HG03159 (cell line): ENCODE results near the gene NUMBL.
"Not testable (repeated sequence)": the region's sequence is repeated elsewhere in the genome, so short reads cannot be mapped to it uniquely, and the experiment has no call there.

Source experiments
- ATAC-seq: cut with Tn5 transposase; IDR thresholded peaks from one replicate; pipeline ENCODE4 v1.9.1; 2021; ENCODE audit warnings: mild to moderate bottlenecking, moderate library complexity; ENCODE audit not compliant: unreplicated experiment

NUMBL gene

GRCh38 chr19:40690050-40690692 lies at the start of gene NUMBL:
Gene NUMBL, minus strand, starts transcription at chr19:40690651. Its CDS starts 168 bp downstream, at chr19:40690483.
- no peak for ATAC-seq

GRCh38 chr19:40739030-40739839 lies 48.8 kb upstream of the NUMBL start:
- ATAC-seq = no peak

- ATAC-seq = no peak
Measured at GRCh38 chr19:40737102-40737644, 46.7 kb upstream of the NUMBL start.

- ATAC-seq = no peak
Measured at GRCh38 chr19:40736661-40737060, 46.2 kb upstream of the NUMBL start.

- ATAC-seq = no peak
Measured at GRCh38 chr19:40735013-40735771, 44.7 kb upstream of the NUMBL start.

GRCh38 chr19:40733149-40733548 lies 42.7 kb upstream of the NUMBL start:
- no peak for ATAC-seq

GRCh38 chr19:40732304-40732703 lies 41.9 kb upstream of the NUMBL start:
- not testable (repeated sequence) for ATAC-seq

- ATAC-seq = not testable (repeated sequence)
Measured at GRCh38 chr19:40730065-40730464, 39.6 kb upstream of the NUMBL start.

- no peak for ATAC-seq
Measured at GRCh38 chr19:40726279-40726678, 35.8 kb upstream of the NUMBL start.

- no peak for ATAC-seq
Measured at GRCh38 chr19:40724855-40725254, 34.4 kb upstream of the NUMBL start.

- no peak for ATAC-seq
Measured at GRCh38 chr19:40724315-40724714, 33.9 kb upstream of the NUMBL start.

- no peak for ATAC-seq
Measured at GRCh38 chr19:40723661-40724254, 33.3 kb upstream of the NUMBL start.

GRCh38 chr19:40721936-40722661 lies 31.6 kb upstream of the NUMBL start:
- no peak for ATAC-seq

GRCh38 chr19:40721140-40721486 lies 30.7 kb upstream of the NUMBL start:
- no peak for ATAC-seq

- no peak for ATAC-seq
Measured at GRCh38 chr19:40719414-40719894, 29.0 kb upstream of the NUMBL start.

GRCh38 chr19:40718774-40719391 lies 28.4 kb upstream of the NUMBL start:
- no peak for ATAC-seq

- no peak for ATAC-seq
Measured at GRCh38 chr19:40717880-40718773, 27.7 kb upstream of the NUMBL start.

GRCh38 chr19:40717325-40717879 lies 27.0 kb upstream of the NUMBL start:
- ATAC-seq = no peak
